Measurements from ENCODE around the gene ZNF789.

The ZNF789 gene

GRCh38 chr7:99446096-99446495, 26.6 kb upstream of the ZNF789 start:
- CTCF ChIA-PET: no interaction called here
- peaks cover 62 to 83% of the 10 kb centered on the region in 2 experiments for H3K36me3 ChIP-seq (ENCODE audit: control insufficient read depth in 2 of 2, insufficient read depth in 1 of 2, low read length in 2 of 2)
- H3K4me1 ChIP-seq (ENCODE audit: control insufficient read depth, insufficient read depth, low read length): no peaks in the 10 kb centered on the region
- H3K4me3 ChIP-seq (ENCODE audit: low read depth, low read length): no peak overlapping the region
- H3K27ac ChIP-seq (ENCODE audit: extremely low read depth, low read depth, low read length): no peak overlapping the region
- POLR2A ChIA-PET: no interaction called here
- TF ChIP-seq ZNF211 (tag by site-specific recombination; IDR thresholded peaks at IDR 0.05; ENCODE audit: low read depth) (no peak), ZNF48 (tag by site-specific recombination; IDR thresholded peaks at IDR 0.05) (no peak), ZNF354C (tag by site-specific recombination; IDR thresholded peaks at IDR 0.05; ENCODE audit: borderline replicate concordance, low read depth) (no peak), ZNF776 (tag by site-specific recombination; IDR thresholded peaks at IDR 0.05; ENCODE audit: borderline replicate concordance) (no peak), ZBTB26 (tag by site-specific recombination; optimal IDR thresholded peaks at IDR 0.05) (no peak), ZNF169 (tag by site-specific recombination; IDR thresholded peaks at IDR 0.05) (no peak), ZNF785 (tag by site-specific recombination; IDR thresholded peaks at IDR 0.05) (no peak), ZNF560 (tag by site-specific recombination; IDR thresholded peaks at IDR 0.05; ENCODE audit: borderline replicate concordance) (no peak), GFI1B (tag by site-specific recombination; IDR thresholded peaks at IDR 0.05) (no peak), ZNF791 (tag by site-specific recombination; IDR thresholded peaks at IDR 0.05) (no peak), HOXD13 (CRISPR knock-in tag; IDR thresholded peaks at IDR 0.05; ENCODE audit: borderline replicate concordance) (no peak), MYNN (tag by site-specific recombination; IDR thresholded peaks at IDR 0.05; ENCODE audit: borderline replicate concordance) (no peak)
- TF ChIP-seq, protein P1, sequence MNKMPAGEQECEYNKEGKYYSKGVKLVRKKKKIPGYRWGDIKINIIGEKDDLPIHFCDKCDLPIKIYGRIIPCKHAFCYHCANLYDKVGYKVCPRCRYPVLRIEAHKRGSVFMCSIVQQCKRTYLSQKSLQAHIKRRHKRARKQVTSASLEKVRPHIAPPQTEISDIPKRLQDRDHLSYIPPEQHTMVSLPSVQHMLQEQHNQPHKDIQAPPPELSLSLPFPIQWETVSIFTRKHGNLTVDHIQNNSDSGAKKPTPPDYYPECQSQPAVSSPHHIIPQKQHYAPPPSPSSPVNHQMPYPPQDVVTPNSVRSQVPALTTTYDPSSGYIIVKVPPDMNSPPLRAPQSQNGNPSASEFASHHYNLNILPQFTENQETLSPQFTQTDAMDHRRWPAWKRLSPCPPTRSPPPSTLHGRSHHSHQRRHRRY (tag by site-specific recombination; IDR thresholded peaks at IDR 0.05): no peak
- no peaks in the 10 kb centered on the region for H3K9me3 ChIP-seq (ENCODE audit: control insufficient read depth, insufficient read depth, low read depth, low read length)

DNA sequence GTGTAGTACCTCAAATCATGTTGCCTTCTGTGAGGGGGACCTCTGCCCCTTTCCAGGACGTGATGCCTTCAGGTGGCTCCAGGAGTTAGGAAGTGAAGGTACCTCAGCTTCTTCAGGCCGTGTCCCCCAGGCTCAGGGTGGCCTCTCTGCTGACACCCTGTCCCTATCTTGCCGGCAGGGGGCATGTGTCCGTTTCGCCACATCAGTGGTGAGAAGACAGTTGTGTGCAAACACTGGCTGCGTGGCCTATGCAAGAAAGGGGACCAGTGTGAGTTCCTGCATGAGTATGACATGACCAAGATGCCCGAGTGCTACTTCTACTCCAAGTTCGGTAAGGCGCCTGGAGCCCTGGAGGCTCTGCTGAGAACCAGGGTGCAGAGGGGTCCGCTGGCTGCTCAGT, 24.7 kb upstream of the ZNF789 start:
- H3K27ac ChIP-seq (ENCODE audit: extremely low read depth, low read depth, low read length): no peak overlapping the region
- peaks cover 47 to 86% of the 10 kb centered on the region in 2 experiments for H3K36me3 ChIP-seq (ENCODE audit: control insufficient read depth in 2 of 2, insufficient read depth in 1 of 2, low read length in 2 of 2)
- CTCF ChIA-PET: interaction anchor here (0.7 kb wide), 2 partner anchors 46 to 62 kb away, joined by 3 read pairs; no protein-coding TSS in a partner anchor
- POLR2A ChIA-PET: interaction anchor here (2.6 kb wide), 1 partner anchor 10 kb away, joined by 7 read pairs; the partner anchor contains the start of genes CPSF4 and PTCD1
- H3K9me3 ChIP-seq (ENCODE audit: control insufficient read depth, insufficient read depth, low read depth, low read length): no peaks in the 10 kb centered on the region
- no peak overlapping the region for H3K4me3 ChIP-seq (ENCODE audit: low read depth, low read length)
- no peaks in the 10 kb centered on the region for H3K4me1 ChIP-seq (ENCODE audit: control insufficient read depth, insufficient read depth, low read length)
- TF ChIP-seq, protein P2, sequence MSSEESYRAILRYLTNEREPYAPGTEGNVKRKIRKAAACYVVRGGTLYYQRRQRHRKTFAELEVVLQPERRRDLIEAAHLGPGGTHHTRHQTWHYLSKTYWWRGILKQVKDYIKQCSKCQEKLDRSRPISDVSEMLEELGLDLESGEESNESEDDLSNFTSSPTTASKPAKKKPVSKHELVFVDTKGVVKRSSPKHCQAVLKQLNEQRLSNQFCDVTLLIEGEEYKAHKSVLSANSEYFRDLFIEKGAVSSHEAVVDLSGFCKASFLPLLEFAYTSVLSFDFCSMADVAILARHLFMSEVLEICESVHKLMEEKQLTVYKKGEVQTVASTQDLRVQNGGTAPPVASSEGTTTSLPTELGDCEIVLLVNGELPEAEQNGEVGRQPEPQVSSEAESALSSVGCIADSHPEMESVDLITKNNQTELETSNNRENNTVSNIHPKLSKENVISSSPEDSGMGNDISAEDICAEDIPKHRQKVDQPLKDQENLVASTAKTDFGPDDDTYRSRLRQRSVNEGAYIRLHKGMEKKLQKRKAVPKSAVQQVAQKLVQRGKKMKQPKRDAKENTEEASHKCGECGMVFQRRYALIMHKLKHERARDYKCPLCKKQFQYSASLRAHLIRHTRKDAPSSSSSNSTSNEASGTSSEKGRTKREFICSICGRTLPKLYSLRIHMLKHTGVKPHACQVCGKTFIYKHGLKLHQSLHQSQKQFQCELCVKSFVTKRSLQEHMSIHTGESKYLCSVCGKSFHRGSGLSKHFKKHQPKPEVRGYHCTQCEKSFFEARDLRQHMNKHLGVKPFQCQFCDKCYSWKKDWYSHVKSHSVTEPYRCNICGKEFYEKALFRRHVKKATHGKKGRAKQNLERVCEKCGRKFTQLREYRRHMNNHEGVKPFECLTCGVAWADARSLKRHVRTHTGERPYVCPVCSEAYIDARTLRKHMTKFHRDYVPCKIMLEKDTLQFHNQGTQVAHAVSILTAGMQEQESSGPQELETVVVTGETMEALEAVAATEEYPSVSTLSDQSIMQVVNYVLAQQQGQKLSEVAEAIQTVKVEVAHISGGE (tag by site-specific recombination; conservative IDR thresholded peaks at IDR 0.05; ENCODE audit: low read depth): no peak
- TF ChIP-seq ZNF391 (tag by site-specific recombination; IDR thresholded peaks at IDR 0.05; ENCODE audit: borderline replicate concordance, low read depth) (no peak), GLI2 (tag by site-specific recombination; IDR thresholded peaks at IDR 0.05; ENCODE audit: borderline replicate concordance, low read depth) (no peak), ZBTB17 (tag by site-specific recombination; IDR thresholded peaks at IDR 0.05) (no peak), ZNF624 (tag by site-specific recombination; IDR thresholded peaks at IDR 0.05) (no peak), ZNF214 (tag by site-specific recombination; IDR thresholded peaks at IDR 0.05; ENCODE audit: borderline replicate concordance) (no peak), ZNF76 (tag by site-specific recombination; IDR thresholded peaks at IDR 0.05; ENCODE audit: borderline replicate concordance, low read depth) (no peak), ZNF404 (tag by site-specific recombination; IDR thresholded peaks at IDR 0.05) (no peak), ZNF561 (tag by site-specific recombination; IDR thresholded peaks at IDR 0.05; ENCODE audit: borderline replicate concordance) (no peak)
- TF ChIP-seq, protein P3, sequence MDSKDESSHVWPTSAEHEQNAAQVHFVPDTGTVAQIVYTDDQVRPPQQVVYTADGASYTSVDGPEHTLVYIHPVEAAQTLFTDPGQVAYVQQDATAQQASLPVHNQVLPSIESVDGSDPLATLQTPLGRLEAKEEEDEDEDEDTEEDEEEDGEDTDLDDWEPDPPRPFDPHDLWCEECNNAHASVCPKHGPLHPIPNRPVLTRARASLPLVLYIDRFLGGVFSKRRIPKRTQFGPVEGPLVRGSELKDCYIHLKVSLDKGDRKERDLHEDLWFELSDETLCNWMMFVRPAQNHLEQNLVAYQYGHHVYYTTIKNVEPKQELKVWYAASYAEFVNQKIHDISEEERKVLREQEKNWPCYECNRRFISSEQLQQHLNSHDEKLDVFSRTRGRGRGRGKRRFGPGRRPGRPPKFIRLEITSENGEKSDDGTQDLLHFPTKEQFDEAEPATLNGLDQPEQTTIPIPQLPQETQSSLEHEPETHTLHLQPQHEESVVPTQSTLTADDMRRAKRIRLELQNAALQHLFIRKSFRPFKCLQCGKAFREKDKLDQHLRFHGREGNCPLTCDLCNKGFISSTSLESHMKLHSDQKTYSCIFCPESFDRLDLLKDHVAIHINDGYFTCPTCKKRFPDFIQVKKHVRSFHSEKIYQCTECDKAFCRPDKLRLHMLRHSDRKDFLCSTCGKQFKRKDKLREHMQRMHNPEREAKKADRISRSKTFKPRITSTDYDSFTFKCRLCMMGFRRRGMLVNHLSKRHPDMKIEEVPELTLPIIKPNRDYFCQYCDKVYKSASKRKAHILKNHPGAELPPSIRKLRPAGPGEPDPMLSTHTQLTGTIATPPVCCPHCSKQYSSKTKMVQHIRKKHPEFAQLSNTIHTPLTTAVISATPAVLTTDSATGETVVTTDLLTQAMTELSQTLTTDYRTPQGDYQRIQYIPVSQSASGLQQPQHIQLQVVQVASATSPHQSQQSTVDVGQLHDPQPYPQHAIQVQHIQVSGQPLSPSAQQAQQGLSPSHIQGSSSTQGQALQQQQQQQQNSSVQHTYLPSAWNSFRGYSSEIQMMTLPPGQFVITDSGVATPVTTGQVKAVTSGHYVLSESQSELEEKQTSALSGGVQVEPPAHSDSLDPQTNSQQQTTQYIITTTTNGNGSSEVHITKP (tag by site-specific recombination; IDR thresholded peaks at IDR 0.05): no peak

All from HEK293 (cell line).